Posterior cingulate gyrus (tissue), 11 donors: ENCODE data around the gene TOX2.

Experiments used
- DNase-seq, 10 donors: peaks; one replicate each; pipeline versions ENCODE4 v3.0.0 to v3.0.0-alpha.2; 2020 to 2021; ENCODE audit warnings: mixed read lengths in 3 of 10
- intact Hi-C: fragments of 100-400 bp; cut with DNase I; formaldehyde crosslinking; loops from one replicate; pipeline ENCODE4 v1.15.1; 2023

The TOX2 gene, protein sequence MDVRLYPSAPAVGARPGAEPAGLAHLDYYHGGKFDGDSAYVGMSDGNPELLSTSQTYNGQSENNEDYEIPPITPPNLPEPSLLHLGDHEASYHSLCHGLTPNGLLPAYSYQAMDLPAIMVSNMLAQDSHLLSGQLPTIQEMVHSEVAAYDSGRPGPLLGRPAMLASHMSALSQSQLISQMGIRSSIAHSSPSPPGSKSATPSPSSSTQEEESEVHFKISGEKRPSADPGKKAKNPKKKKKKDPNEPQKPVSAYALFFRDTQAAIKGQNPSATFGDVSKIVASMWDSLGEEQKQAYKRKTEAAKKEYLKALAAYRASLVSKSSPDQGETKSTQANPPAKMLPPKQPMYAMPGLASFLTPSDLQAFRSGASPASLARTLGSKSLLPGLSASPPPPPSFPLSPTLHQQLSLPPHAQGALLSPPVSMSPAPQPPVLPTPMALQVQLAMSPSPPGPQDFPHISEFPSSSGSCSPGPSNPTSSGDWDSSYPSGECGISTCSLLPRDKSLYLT

DNA sequence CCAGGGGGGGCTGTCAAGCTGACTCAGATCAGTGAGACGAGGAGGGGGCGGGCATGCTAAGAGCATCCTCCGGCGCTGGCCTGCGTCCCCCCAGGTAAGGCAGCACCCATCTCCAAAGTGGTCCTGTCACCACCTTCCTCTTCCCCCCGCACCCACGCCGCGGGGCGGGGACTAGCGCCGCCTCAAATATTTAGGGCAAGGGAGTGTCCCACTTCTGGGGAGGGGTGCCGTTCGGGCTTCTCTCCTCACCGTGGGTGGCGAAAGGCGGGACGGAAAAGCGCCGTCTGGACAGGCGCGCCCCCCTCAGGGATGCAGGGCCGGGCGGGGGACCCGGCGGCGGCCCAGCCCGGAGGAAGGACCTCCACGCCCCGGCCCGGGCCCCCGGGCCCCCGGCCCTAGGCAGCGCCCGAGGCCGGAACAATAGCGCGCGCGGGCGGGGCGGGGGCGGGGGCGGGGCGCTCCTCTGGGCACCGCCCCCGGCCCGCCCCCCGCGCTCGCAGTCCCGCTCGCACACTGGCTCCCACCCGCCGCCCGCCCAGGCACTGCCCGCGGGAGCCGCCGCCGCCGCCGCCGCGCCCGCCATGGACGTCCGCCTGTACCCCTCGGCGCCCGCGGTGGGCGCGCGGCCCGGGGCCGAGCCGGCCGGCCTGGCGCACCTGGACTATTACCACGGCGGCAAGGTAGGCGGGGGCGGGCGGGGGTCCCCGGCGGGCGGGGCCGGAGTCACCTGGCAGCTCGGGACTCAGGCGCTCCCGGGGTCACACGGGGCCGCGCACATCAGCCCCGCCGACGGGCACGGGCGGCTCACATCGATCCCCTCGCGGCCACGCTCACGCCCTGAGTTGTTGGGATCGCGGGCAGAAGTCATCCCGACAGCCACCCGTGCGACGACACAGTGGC, at the start of gene TOX2:
TSS of gene TOX2 (plus strand) at position 542 of the 900 bp plus-strand sequence. CDS start at position 582, 40 bp downstream.
- DNase-seq, result no peak
- intact Hi-C loops, result no loop called here

DNA sequence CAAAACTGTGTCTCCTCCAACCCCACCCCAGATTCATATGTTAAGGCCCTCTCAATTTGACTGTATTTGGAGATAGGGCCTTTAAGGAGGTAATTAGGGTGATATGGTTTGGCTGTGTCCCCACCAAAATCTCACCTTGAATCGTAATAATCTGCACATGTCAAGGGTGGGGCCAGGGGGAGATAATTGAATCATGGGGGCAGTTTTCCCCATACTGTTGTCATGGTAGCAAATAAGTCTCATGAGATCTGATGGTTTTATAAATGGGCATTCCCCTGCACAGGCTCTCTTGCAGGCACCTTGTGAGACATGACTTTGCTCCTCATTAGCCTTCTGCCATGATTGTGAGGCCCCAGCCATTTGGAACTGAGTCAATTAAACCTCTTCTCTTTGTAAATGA, 46.6 kb upstream of the TOX2 start:
- intact Hi-C loops, result no loop called here
- DNase-seq, result no peak

DNA sequence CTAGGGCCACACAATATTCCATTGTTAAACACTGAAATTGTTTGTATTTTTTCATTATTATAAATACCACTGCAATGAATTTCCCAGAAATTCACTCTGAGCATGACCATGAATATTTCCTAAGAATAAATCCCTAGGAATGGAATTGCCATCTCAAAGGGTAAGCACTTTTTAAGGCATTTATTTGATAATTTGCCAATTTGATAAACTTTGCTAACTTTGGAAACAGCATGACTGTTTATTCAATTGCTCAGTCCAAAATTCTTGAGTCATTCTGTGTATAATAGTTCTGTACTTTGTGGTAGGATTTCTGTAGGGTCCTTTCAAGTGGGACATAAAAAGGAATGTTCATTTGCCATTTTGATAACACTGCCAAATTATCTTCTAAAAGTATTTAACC, 44.2 kb upstream of the TOX2 start:
- intact Hi-C loops, result no loop called here
- no peak for DNase-seq

DNA sequence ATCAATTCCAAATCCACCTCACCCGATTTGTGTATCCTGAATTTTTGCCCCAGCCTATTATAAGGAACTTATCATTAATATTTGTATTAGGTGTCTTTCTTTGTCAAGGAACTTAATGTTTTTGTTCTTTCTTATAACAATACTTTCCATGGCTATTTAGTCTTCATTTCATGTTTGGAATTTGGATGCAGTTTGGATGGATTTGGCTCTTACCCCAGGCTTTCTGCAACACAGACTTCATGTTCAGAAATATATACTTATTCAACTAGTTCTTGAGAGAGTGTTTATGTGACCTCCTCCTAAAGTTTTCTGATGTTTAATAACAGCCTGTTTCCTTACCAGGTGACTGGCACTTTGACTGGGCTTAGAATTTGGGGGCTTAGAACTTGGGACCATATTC, 35.9 kb upstream of the TOX2 start:
- intact Hi-C loops, result no loop called here
- no peak for DNase-seq

DNA sequence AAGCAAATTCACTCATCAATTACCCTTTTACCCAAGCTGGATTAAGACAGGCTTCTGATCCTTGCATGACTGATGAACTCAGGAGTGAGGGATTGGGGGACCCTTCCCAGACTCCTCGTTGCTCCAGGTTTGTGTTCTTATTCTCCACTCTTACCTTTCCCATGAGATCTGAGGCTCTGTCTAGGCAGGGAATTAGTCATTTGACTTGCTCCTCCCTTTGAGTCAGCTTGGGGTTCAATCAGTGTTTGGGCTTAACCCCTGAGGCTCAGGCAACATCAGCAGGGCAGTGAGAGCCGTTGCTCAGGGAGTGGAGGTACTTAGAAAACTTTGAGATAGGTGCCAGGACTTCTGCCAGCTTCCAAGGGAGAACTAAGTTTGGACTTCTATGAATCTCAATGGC, 20.7 kb upstream of the TOX2 start:
- intact Hi-C loops, result no loop called here
- DNase-seq, result no peak

DNA sequence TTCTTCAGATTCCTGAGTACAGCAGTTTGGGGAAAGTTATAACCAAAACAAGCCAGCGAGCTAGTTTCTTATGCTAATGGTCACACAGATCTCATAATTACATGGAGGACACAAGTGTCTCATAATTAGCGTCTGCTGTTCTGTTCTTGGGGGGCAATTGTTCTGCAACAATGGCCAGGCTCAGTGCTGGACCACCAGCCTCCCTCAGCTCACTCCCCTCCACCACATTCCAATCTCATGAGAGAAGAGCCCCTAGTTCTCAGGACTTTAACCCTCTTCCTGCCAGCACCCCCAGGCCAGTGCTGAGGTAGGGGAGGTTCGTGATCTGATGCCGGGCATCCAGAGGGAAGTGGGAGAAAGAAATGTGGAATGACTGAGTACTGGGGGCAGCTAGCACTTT, 20.2 kb upstream of the TOX2 start:
- DNase-seq, result no peak
- intact Hi-C loops, result no loop called here

DNA sequence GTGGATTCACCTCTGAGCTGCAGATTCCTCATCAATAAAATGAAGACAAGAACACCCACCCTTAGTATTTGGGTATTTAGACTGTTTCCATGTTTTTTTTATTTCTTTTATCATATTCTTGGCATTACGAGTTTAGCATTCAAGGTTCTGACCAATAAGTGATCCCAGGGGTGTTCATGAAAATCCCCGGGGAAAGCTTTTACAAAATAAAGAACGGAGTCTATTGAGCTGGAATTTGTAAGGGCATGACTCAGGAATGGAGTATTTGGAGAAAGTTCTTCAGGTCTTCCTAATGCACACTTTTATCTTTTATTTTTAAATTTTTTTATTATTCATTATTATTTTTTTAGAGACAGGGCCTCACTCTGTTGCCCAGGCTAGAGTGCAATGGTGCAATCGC, 19.4 kb upstream of the TOX2 start:
- DNase-seq, result no peak
- intact Hi-C loops, result no loop called here

DNA sequence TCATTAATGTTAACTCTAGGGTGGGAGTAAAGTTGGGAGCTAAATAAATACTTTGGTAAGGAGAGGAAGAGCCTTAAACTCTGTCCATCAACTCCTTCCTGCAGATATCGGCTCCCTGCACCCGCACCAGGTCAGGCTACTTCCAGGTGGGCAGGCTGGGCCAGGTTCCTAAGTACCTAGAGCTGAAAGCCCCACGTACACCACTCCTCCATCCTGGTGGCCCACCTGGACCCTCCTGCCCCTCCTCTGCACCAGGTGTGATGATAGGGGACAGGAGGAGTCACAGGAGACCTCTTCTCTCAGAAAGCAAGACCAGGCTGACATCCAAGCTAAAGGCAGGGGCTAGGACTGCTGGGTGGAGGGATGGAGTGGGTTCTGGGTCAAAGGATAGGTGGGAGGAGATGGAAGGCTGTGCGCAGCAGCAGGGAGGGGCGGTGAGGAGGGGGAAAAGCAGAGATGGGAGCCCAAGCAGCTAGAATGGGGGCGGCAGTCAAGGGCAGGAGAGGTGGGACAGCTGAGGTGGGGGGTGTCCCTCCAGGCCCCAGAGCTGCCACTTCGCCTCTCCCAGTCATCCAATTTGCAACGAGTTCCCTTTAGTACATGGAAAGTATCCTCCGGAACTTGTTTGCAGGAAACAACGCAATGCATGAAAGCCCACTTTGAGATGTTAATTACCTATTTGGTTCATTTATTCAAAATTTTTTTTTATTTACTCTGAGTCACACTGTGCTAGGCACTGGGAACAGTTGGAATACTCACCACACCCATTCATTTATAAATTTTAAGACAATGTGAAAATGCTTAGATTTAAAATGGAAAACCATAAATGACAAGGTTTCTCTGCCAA, 15.2 kb upstream of the TOX2 start:
- intact Hi-C loops, result no loop called here
- no peak for DNase-seq

DNA sequence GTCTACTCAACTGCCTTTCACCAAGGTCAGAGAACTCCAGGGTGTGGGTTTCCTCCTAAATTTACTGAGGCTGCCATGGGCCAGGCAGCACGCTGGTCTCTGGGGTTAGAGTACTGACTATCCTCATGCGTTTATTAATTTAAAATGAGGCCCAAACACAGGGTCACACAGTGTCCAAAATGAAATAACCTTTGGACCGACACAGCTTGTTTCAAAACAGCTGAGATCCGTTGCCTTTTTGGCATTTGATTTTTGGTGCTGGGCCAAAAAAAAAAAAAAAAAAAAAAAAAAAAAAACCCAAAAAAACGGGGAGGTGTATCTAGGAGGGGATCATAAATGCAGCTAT, 14.6 kb upstream of the TOX2 start:
- DNase-seq, result no peak
- intact Hi-C loops, result no loop called here

DNA sequence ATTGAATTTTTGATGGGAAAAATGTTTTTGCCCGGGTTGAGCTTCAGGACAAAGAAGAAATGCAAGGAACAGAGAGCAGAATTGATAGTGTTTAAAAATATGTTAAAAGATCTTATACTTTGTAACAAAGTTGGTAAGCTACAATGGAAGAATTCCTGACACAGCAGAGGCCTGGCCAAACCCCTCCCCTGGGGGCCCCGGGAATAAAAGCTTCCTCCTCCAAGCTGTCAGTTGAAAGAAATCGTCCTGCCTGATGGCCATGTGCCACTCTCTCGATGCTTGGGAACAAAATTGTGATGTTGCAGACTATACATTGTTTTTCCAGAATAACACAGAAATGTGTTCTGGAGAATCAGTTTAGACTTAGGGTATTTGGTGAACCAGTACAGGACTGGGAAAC, 14.2 kb upstream of the TOX2 start:
- intact Hi-C loops, result no loop called here
- no peak for DNase-seq

DNA sequence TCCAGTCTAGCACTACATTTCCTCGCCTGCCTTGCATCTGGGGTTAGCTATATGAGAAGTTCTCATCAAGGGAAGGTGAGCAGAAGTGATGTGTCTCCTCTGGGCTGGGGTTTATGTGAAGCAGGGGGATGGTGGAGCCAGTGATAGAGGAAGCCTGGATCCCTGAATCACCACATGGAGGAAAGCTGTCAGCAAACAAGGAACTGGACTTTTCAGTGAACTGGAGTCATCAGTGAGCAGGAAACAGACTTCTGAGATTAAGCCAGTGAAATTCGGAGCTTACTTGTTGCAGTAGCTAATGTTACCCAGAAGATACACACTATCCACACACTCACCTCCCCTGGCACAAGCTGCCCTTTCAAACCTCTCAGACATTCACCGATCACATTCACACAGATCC, 13.4 kb upstream of the TOX2 start:
- intact Hi-C loops, result no loop called here
- no peak for DNase-seq

DNA sequence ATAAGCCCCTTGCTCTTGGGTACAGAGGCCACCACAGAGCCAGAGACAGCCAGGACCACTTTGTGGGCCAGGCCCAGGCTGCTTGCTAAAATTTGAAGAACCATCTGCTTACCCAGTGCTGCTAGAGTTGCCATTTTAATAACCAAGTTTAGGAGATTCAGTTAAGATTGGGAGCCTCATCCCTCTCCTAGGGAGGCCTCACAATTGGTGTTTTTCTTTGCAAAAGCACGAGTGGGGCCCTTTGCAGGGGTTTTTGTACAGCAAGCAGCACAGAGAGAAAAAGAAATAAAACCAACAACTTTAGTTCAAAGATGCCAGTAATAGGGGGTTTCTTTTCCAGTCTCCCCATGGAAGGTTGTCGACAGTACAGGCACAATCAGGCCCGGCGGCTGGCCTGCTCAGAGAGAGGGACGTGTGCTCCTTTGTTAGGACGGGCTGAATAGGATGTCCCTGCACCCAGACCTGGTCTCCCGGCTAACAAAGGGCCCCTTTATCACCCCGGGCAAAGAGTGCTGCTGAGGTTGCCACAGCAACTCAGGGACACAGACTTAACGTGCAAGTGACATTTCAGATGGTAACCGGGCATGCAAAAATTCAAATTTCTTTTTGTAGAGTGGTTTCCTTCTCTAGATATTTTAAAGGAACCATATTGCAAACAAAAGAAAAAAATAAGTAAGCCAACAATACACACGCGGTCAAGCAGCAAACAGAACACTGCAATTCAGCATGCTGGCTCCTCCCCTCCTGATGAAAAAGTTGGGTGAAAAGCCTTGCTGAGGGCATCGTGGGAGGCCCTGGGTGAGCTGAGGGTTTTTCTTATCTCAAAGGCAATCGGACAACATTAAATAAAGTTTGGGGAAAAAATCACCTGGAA, 10.5 kb upstream of the TOX2 start:
- intact Hi-C loops, result no loop called here
- DNase-seq, result peak in 1 of 10 donors; percentile 27

DNA sequence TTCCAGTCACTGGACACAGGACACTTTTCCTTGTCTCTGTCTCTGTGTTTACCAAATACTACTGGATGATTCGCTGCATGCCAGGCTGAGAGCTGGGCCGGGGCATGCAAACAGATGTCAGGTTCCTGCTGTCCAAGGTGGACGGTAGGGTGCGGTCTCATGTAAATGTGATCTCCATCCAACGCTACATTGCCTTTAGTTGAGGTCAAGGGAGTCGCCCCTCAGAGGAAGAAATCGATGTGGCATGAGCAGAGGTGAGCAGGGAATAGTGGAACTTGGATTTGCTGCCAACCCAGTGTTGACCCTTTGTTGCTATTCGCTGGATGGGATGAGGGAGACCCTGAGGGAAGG, 9.8 kb upstream of the TOX2 start:
- intact Hi-C loops, result no loop called here

DNA sequence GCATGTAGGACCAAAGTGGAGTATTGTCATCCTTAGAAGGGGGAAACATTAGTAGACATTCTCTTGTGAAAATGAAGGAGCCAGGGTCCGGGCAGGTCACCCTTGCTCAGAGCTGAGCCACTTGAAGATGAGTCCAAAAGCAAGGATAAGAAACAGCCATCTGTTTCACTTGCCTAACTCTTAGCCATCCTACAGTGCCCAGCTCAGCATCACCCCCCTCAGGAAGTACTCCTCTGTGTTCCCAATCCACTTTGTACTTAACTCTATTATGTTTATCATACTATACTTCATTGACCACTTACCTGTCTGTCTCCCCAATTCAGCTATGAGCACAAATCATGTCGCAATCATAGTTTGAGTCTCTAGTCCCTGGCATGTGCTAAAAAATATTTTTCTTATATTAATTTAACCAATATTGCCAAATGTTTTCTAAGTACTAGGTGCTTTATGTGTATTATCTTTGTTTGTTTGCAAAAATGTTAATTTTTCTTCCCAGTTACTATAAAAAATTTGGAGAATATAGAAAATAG, 8.1 kb upstream of the TOX2 start:
- intact Hi-C loops, result no loop called here

More for the DNA sequence above, 9.8 kb upstream of the TOX2 start:
- DNase-seq, result no peak

DNA sequence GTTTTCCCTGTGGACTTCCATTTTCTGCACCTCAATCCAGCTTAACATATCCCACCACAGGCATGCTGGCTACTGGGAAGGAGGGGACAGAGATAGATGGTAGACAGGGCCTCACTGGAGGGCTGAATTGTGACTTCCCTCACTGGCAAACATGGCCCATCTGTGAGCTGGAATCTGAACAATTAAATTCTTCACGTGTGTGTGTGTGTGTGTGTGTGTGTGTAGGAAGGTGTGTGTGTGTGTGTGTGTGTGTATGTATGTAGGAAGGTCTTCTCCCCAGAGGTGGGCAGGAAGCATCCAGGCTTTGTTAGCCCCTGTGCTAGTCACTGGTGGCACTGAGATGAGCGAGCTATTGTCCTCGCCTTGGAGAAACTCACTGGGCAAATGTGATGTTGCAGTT, 5.4 kb upstream of the TOX2 start:
- no peak for DNase-seq
- intact Hi-C loops, result no loop called here

More for the DNA sequence above, 8.1 kb upstream of the TOX2 start:
- DNase-seq, result no peak

DNA sequence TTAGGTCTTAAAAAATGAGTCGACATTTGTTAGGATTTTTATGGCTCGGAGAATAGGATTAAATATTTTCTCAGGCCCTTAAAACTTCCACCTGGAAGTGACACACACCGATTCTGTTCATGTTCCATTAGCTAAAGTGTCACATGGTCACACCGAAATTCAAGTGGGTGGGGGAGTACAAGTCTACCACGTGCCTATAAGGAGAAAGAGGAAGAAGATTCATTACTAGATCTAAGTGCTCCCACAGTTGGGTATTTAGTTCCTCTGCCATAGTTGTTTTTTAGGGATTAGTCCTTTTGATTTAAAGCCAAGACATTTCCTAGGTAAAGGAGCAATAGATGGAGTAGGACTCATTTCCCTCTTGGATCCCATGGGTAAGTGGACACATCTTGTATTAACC, 4.9 kb upstream of the TOX2 start:
- intact Hi-C loops, result no loop called here

DNA sequence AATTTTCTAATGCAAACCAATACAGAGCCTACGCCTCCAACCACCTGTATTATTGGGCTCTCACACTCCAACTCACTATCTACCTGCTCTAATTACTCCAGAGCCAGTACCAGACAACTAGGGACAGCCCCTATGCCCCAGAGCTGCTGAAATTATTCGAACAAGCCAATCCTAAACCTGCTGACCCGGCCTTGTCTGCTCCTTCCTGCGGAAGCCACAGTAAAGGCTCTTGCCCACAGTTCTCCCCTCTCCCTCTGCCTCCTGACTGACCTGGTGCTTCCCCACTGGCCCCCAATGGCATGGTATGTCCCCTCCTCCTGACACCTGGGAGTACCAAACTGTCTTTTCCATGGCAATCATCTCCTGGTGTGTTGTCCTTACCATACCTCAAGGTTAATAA, 4.1 kb upstream of the TOX2 start:
- DNase-seq, result no peak
- intact Hi-C loops, result no loop called here

More for the DNA sequence above, 4.9 kb upstream of the TOX2 start:
- no peak for DNase-seq

DNA sequence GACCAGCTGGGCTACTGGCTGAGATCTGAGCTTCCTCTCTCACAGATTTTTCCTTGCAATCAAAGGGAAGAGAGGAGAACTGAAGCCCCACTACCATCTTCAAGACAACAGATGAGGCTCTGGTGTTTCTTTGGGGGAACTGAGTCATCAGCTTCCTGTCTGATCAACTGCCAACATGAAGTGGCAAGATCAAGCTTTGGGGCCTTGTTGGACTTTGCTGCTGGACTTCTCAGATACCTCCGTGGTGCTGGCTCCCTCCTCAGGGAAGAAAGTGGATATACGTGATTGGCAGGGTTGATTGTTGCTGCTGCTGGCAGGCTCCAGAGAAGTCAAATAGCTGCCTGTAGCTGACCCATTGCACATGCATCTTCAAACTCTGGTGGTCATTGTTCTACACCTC, 3.6 kb upstream of the TOX2 start:
- intact Hi-C loops, result no loop called here
- DNase-seq, result no peak

DNA sequence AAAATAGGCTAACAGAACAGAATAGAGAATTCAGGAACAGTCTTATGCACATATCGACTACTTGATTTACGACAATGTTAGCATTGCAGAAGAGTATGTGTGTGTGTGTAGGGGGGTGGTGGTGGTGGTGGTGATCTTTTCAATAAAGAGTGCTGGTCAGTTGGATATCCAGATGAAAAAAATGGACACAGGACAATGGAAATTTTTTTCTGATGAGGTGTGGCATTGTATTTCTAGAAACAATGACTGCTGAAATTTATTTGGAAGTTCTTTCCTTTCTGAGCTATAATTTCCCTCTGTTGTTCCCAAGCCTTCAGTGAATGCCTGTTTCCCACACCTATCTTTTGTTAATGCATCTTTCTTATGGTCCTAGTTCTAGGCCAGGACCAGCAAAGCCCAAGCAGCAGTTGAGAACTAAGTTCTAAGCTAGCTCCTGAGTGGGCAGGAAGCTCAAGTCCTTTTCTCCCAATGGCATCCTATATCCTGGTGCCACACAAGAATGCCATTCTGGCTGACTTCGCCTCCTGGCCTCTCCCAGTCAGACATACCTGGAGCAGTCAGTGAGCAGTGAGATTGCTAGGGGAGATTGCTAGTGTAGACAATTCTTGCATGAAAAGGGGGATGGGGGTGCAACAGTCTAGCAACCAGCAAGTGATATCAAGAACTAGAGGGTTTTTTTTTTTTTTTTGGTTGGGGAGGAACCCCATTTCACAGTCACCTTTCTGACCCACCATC, 1.2 kb upstream of the TOX2 start:
- intact Hi-C loops, result no loop called here
- DNase-seq, result no peak
